ENCODE measurements around the gene BMX.

BMX gene

DNA sequence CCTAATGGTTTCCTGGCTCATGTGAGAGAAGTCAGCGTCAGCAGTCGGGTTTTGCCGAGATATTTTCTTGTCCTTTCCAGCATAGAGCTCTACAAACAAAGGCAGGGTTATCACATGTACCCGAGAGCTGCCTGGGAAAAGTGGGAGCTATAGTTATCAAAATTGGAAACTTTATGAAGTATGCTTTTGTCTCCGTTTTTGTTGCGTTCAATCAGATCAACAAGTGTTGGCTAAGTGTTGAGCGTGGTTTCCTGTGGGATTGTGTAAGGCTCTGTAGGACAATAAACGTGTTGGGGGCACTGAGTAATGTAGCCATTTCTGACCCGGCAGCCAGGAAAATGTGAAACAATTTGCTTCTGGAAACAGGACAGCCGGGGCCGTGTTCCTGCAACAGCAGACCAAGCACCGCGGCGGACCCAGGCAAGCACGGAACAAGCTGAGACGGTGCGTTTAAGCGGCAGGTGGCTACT is at the start of gene BMX:
Gene BMX, plus strand, starts transcription at position 311 of the 470 bp plus-strand sequence. CDS start 7,547 bp downstream, outside the sequence.
- no peak for DNase-seq (ENCODE audit: low read depth in 2 of 2)

DNA sequence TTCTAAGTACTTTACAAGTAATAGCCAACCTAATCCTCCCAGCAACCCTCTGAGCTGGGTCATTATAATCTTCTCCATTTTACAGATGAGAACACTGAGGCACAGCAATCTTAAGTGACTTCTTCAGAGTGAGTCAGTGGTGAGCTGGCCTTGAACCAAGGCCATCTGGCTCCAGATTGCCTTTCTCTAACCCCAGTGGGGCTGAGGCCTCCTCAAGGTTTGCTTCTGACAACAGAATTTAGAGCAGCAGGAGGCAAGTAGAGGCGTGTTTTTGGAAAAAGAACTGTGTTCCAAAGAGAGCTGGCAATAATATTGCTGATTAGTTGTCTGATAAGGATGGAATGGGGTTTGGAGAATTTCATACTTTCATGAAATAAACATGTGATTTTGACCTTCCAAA is 48.7 kb upstream of the BMX start:
- no peak for DNase-seq (ENCODE audit: low read depth in 2 of 2)

DNA sequence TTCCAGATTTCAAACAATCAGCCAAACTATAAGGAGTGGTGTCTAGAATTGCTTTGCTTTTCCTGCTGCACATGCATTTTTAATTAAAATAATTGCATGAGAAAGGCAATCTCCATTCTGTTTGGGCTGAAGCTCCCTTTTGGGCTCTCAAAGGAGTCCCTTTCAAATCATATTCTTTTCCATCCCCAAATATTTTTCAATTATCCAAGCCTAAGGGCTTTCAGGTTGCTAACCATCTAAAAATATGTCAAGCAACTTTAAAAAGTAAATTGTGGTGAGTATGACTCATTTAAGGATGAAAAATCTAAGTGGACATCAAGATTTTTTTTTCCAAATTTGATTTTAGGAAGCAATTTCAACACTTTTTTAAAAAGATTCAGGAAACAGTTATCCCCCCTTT is 35.9 kb upstream of the BMX start:
- DNase-seq (ENCODE audit: low read depth in 2 of 2), result no peak

DNA sequence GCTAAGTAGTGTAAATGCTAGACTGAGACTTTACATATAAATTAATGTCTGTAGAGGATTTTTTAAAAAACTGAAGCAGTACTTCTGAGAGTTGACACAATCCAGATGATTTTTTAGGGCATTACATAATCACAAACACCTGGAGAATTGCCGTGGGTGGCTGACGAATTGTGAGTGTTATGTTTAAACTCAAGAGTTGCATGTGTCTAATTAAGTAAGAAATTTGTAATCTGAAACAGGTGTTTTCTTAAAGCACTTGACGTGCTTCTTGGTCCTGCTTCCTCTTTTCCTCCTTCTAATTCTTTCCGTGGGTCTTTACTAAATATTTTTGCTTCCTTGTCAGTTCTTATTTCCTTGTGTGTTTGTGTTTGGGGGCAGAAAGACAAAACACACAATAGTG is 35.3 kb upstream of the BMX start:
- no peak for DNase-seq (ENCODE audit: low read depth in 2 of 2)

DNA sequence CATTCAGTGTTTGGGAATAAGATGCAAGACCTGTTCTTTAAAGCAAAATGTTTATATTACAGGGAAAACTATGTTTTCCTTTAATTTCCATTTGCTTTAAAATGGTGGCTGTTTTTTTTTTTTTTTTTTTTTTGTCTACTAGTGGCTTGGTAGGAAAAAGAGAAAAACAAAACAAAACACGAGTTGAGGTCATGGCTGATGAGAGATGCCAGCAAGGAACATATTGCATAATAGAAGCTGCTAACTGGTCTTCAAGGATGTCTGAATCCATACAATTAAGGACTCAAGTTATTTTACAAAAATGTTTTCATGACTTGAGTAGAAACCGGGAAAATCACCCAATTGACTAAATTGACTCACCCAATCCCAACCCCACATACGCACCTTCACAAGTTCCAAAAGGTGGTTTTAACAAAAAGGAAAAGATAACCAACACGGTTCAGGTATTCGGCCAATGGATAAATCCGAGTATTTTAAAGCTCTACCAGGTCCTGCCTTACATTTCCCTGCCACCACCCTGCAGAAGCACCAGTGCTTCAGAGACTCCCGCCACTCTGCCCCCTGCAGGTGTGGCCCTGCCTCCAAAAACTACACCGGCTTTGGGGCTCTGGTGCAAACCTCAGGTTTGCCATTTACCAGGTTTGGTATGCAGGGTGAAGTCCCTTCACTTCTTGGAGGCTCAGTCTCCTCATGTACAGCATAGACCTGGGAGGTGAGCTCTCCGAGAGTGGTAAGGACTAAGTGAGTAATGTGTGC is 34.5 kb upstream of the BMX start:
- DNase-seq (ENCODE audit: low read depth in 2 of 2), result no peak

DNA sequence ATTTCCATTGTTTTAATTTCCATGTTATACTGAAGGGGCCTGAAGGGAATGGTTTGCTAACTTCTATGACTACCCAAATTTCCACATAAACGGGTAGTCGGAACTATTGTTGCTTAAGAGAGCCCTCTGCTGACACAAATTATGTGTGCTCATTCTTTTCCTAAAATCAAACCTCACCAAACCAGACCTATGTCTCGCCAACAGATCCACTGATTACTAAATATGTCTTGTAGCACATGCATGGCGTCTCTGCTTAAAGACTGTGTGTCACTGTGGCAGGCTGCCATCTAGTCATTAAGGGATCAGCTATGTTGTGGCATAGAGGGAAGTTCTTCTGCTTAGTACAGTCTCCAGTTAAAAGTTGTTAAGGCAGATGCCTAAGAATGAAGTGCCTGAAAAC is 32.6 kb upstream of the BMX start:
- DNase-seq (ENCODE audit: low read depth in 2 of 2), result no peak

DNA sequence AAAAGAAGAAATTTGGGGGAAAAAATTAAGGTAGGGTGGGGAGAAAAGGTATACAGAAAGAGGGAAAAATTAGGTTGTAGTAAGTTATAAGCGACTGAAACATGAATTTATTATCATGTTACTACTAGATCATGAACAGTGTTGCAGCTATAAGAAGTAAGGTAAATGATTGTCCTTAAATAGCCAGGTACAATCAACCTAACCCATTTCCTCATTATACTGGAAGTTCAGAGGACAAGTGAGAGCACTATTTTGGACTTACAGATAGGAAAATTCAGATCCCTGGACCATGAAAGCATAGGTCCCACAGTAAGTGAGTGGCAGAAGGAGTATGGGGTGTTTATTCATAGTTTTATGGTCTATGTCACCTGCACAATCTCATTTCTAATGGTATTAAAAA is 31.0 kb upstream of the BMX start:
- no peak for DNase-seq (ENCODE audit: low read depth in 2 of 2)

DNA sequence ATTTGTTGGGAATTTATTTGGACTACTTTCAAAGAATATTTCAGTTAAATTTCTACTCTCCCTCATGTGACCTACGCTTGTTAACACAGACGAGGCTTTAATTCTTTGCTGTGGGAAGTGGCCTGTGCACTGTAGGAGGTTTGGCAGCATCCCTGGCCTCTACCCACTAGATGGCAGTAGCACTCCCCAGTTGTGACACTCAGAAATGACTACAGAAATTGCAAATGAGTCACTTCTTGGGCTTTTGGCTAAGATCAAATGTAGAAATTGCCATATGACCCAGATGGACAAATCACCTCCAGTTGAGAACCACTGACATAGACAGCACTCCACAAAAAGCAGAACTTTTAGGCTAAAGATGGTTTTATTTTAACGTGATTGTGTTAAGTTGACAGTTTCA is 29.6 kb upstream of the BMX start:
- DNase-seq (ENCODE audit: low read depth in 2 of 2), result peak; percentile 11 to 13

DNA sequence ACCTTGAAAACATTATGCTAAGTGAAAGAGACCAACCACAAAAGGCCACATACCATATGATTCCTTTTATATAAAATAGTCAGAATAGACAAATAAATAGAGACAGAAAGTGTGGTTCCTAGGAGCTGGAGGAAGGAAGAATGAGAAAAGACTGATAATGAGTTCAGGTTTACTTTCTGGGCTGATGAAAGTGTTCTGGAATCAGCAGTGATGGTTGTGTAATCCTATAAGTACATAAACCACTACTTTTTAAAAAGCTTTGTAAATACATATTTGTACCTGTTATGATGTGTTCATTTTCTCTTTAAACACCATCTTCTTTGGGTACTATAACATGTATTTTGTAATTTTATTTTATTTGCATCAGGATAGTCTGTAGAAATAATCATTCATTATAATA is 28.1 kb upstream of the BMX start:
- no peak for DNase-seq (ENCODE audit: low read depth in 2 of 2)

DNA sequence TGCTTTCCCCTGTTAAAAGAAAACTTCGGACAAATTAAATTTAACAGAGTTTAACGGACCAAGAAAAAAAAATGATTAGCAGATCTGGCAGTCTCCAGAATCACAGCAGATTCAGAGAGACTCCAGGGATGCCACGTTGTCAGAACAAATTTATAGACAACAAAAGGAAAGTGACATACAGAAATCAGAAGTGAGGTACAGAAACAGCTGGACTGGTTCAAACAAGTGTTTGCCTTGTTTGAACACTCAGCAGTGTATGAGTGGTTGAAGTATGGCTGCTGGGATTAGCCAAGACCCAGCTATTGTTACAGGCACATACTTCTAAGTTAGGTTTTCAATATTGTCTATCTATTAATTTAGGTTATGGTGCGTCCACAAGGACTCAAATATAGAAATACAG is 26.6 kb upstream of the BMX start:
- no peak for DNase-seq (ENCODE audit: low read depth in 2 of 2)

DNA sequence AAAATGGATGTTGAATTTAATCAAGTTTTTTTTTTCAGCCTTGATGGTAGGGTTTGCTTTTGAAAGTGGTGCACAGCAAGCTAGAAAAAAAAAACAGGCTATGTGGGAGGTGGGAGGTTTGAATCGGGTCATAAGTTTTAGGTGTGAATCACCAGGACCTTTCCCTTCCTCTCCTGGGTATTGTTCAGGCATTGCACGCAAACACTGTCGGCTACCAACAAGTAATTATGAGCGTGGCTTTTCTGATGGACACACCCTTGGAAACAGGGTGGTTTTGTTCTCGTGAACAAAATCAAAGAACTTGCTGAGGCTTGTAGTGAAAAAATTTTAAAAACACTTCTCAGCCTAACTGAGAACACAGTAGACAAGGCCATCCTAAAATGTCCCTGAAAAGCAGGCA is 25.6 kb upstream of the BMX start:
- DNase-seq (ENCODE audit: low read depth in 2 of 2), result no peak

DNA sequence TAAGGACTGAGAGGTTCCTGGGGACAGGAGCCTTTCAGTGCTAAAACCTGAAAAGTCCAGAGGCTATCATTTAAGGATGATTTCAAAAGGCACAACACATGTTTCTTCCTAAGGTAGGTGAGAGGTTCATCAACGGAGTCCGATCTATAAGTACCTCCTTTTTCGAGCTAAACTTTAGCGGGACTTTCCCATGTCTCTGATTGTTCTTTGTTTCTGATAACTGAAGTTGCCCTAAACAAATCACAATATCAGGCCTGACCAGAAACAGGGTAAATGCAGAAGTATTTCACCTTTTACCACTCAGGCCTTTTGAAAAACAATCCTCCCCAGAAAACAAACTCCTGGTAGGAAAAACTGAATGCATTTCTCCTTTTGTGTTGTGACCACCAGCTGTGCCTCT is 25.1 kb upstream of the BMX start:
- DNase-seq (ENCODE audit: low read depth in 2 of 2), result no peak

DNA sequence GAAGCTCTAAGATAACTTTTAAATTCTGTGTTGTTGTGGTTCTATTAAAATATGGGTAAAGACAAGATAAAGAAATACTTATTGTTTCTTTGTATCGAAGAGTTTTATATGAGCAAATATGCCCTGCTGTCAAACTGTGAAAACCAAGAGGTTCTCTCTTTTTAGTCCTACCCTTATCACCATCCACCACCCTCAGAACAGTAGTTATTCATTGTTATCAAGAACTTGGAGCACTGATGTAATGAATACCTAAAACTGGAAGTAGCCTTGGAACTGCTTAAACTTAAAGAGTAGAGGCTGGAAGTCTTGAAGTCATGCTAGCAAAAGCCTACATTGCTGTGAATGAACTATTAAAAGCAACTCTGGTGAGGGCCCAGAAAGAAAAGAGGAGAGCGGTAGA is 16.7 kb upstream of the BMX start:
- DNase-seq (ENCODE audit: low read depth in 2 of 2), result no peak

DNA sequence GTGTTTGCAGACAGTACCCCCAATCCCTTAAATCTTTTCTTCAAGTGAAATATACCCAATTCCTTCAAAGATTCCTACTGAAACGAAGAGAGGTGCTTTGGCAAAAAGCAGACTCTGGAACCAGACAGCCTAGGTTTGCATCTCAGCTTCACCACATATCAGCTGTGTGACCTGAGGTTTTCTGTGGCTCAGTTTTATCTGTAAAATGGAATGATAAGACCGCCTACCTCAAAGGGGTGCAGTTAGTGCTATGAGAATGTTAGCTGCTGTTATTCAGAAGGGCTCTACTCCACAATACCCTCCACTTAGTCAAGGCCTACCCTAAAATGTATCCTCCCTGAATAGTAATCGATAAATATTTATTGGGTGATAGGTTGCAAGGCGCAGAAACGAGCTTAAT is 8.1 kb upstream of the BMX start:
- DNase-seq (ENCODE audit: low read depth in 2 of 2), result no peak

DNA sequence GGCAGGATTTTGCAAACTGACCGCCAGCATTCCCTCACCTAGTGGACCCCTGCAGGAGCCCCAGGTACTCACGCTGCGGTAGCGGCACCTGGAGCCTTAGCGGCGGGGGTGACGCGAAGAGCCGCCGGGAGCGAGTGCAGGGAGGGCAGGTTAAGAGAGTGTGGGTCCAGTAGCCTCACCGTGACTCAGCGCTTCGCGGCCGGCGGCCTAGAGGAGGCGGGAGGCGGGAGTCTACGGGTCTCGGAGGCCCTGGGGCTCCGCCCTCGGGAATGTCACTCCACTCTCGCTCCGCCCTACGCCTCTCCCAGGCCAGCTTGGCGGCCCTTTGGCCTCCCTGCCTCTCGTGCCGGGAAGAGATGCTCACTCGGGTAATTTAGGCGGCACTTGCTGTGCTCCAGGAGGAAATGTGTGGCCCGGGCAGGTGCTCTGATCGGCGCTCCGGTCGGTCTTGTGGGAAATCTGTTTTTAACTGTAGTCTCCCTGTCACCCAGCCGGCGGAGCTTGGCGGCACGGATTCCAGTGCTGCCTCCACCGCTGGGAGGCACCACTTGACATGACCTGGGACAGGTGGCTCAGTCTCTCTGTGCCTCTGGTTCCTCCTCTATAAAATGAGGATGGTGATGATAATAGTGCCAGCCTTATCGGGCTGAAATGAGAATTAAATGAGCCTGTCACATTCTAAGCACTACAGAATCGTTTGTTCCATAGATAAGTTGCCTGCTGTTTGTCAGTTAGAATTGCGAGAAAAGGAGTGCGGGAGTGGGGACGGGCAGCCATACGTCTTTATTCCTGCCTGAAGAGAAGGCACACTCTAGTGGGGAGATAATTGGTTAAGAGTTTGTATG is 7.3 kb upstream of the BMX start, which contains the start of gene PIR:
Gene PIR, minus strand, starts transcription at position 216 of the 845 bp plus-strand sequence. CDS start 2,076 bp downstream, outside the sequence.
- DNase-seq (ENCODE audit: low read depth in 2 of 2), result peak; percentile 10 to 40

DNA sequence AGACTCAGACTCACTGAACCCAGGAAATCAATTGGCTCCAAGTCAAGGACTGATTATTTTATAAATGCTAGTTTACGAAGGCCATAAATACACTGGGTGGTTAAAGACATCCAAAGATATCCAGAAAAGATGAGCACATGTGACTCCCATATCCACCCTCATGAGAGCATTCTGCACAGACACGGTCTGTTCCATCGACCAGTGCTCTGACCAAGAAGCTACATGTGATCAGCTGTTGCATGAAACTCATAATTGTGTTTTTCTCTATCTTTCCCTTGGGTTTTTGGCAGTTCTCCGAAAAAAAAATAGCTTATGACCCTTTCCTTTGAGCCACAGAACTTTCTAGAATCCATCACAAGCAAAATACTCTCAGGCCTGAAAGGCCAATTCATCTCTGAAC is 4.8 kb upstream of the BMX start:
- no peak for DNase-seq (ENCODE audit: low read depth in 2 of 2)

DNA sequence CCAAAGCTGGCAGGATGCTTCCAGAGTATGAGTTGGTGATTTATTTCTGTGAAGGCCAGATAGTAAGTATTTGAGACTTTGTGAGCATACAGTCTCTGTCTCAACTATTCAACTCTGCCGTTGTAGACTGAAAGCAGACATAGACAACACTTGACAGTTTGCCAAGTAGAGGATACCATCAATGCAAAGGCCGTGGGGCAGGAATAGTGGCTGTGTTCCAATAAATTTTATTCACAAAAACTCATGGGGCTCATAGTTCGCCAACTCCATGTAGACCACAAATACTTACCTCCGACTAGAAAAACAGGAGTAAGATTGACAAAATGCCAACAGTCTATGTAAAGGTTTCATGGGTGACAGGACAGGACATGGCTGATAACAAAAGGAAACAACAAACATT is 3.8 kb upstream of the BMX start:
- DNase-seq (ENCODE audit: low read depth in 2 of 2), result no peak

DNA sequence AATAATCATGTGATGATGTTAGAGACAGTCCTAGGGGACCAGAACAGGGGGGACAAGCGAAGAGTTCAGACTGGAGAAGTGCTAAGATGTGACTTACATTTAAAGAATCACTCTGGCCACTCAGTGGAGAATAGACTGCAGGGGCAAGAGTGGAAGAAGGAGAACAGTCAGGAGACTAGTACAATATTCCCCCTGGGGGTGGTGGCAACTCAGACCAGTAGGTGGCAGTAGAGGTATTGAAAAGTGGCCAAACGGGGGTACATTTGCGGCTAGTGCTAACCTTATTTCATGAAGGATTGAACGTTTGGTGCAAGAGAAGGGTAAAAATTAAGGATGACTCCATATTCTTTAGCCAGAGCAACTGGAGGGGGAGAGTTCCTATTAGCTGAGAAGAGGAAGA is 2.7 kb upstream of the BMX start:
- DNase-seq (ENCODE audit: low read depth in 2 of 2), result no peak

DNA sequence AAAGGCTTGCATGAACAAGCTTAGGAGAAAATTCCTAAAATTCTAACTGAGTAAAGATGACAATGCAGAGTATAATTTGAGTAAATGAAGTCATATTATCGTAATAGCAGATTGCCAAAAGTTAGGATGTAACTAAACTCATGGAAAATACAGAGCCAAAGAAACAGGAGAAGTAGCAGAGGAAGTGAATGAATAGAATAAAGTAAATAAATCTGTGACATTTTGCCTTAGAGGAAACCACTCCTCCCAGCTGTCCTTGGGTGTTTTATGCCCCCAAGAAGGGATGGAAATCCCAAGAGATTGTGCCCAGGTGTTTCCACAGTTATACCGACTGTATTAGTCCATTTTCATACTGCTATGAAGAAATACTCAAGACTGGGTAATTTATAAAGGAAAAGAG is 1.9 kb upstream of the BMX start:
- no peak for DNase-seq (ENCODE audit: low read depth in 2 of 2)

DNA sequence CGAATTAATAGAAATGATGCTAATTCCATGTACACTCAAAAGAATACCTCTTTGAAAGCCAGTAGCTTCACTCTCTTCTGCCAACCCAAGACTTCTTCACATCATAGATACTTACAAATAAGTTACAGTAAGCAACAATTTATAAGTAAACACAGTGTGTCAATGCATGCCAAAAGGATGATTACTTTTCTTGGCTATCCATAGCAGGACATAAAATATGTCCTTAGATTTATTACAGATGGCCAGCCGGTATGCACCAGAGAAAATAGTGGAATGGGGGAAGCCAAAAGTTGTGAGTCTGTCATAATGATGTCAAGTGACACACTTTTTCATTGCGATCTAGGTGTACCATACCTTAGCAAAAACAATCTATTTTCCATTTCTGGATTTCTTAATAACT is 631 bp upstream of the BMX start:
- DNase-seq (ENCODE audit: low read depth in 2 of 2), result no peak

DNA sequence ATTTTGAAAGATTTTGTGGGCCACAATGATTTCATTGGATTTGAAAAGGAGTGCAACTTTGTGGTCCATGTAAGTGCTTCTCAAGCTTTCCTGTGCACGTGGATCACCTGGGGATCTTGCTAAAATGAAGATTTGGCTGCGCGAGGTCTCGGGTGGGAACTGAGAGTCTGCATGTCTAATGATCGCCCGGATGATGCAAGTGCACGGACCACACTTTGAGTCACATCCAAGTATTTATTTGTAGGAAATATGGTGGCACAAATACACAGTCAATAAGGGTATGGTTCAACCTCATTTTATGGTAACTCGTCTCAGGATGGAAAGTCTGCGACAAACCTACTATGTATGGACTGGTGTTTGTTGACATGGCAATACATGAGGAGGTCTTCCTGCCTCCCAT is 899 bp downstream of the BMX start:
- DNase-seq (ENCODE audit: low read depth in 2 of 2), result no peak

DNA sequence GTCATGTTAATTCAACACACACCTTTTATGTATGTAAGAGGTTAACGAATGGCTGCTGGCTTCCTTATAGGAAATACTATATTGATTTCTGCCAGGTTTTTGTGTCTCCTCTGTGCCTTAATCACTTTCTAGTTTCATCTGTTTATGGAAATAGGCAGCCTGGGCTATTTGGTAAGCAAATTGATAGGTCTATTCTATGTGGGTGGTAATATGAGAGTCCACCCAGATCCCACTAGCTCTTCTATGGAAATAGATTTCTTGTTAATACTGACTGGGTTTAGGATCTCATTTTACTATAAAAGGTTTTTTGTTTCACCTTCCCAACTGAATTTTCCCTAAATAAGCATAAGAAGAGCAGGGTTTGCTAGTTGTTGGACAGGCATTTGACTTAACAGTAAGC is 4.1 kb downstream of the BMX start:
- DNase-seq (ENCODE audit: low read depth in 2 of 2), result no peak

DNA sequence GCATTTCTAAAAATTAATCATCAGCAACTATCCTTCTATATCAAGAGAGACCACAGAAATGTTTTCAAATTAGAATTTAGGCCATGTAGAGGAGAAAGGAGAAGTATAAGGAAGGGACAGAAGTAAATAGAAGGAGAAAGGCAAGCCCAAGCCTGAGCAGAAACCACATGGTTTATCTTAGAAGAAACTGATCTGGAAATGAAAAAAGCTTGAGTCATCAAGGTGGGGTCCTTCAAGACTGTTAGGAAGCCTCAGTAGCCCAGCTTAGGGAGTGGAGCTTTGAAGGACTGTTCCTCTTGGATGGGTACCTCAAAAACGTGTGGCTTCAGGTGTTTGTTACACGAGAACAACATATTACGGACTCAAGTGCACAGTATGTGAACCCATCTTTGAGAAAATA is 4.5 kb downstream of the BMX start:
- DNase-seq (ENCODE audit: low read depth in 2 of 2), result no peak
